SK-N-SH treated with all-trans-retinoic acid at 6 μM for 48 hours (cell line): ENCODE data around the gene LPAR2.
"Not testable (repeated sequence)": the region's sequence is repeated elsewhere in the genome, so short reads cannot be mapped to it uniquely, and the experiment has no call there.

ENCODE experiments used
- ATAC-seq: fragments of 200-7000 bp; cut with Tn5 transposase; 3 replicates; pipeline ENCODE4 v1.9.1; 2020; ENCODE audit warnings: mild to moderate bottlenecking, moderate library complexity
- ARNTL ChIP-seq: fragments of 450-650 bp; formaldehyde crosslinking; IDR thresholded peaks from 2 replicates; pipeline ENCODE4 v1.5.0; 2020; ENCODE audit warnings: low read depth, mild to moderate bottlenecking, moderate library complexity, borderline replicate concordance
- BACH2 ChIP-seq: fragments of 250-450 bp; sonication (Bioruptor Pico); IDR thresholded peaks from 2 replicates; pipeline ENCODE4 v1.9.0; 2021; ENCODE audit warnings: mild to moderate bottlenecking, borderline replicate concordance
- CREB5 ChIP-seq: fragments of 250-450 bp; sonication (Bioruptor Pico); IDR thresholded peaks from 2 replicates; pipeline ENCODE4 v1.5.1; 2020; ENCODE audit warnings: low read depth, mild to moderate bottlenecking, moderate library complexity
- CSDC2 ChIP-seq: fragments of 250-450 bp; sonication (Bioruptor Pico); IDR thresholded peaks from 2 replicates; pipeline ENCODE4 v1.5.0; 2020; ENCODE audit warnings: mild to moderate bottlenecking, moderate library complexity
- CSRNP3 ChIP-seq: fragments of 250-450 bp; sonication (Bioruptor Pico); IDR thresholded peaks from 2 replicates; pipeline ENCODE4 v1.5.1; 2021; ENCODE audit warnings: mild to moderate bottlenecking, moderate library complexity
- ESRRG ChIP-seq: fragments of 250-450 bp; sonication (Bioruptor Pico); IDR thresholded peaks from 2 replicates; pipeline ENCODE4 v1.6.1; 2021; ENCODE audit warnings: mild to moderate bottlenecking
- GLIS3 ChIP-seq: fragments of 250-450 bp; sonication (Bioruptor Pico); IDR thresholded peaks from 2 replicates; pipeline ENCODE4 v1.5.0; 2020; ENCODE audit warnings: mild to moderate bottlenecking, moderate library complexity
- ISL1 ChIP-seq: fragments of 250-450 bp; sonication (Bioruptor Pico); IDR thresholded peaks from 2 replicates; pipeline ENCODE4 v2.1.2; 2022; ENCODE audit warnings: mild to moderate bottlenecking, moderate library complexity
- PATZ1 ChIP-seq: fragments of 250-450 bp; sonication (Bioruptor Pico); IDR thresholded peaks from 2 replicates; pipeline ENCODE4 v1.8.0; 2020; ENCODE audit warnings: mild to moderate bottlenecking, moderate library complexity, borderline replicate concordance
- POU6F1 ChIP-seq: fragments of 250-450 bp; sonication (Bioruptor Pico); IDR thresholded peaks from 2 replicates; pipeline ENCODE4 v1.8.0; 2021; ENCODE audit warnings: low read depth, mild to moderate bottlenecking, moderate library complexity, borderline replicate concordance
- RARB ChIP-seq: fragments of 250-450 bp; sonication (Bioruptor Pico); IDR thresholded peaks from 2 replicates; pipeline ENCODE4 v1.8.0; 2021; ENCODE audit warnings: mild to moderate bottlenecking, moderate library complexity
- SNAI2 ChIP-seq: fragments of 250-450 bp; sonication (Bioruptor Pico); IDR thresholded peaks from 2 replicates; pipeline ENCODE4 v1.5.0; 2020; ENCODE audit warnings: mild to moderate bottlenecking, moderate library complexity
- TCF4 ChIP-seq: fragments of 250-450 bp; sonication (Bioruptor Pico); IDR thresholded peaks from 2 replicates; pipeline ENCODE4 v1.8.0; 2021; ENCODE audit warnings: mild to moderate bottlenecking, moderate library complexity, borderline replicate concordance
- TOX ChIP-seq: fragments of 250-450 bp; sonication (Bioruptor Pico); IDR thresholded peaks from 2 replicates; pipeline ENCODE4 v1.8.0; 2021; ENCODE audit warnings: mild to moderate bottlenecking, moderate library complexity, borderline replicate concordance
- TSHZ2 ChIP-seq: fragments of 250-450 bp; sonication (Bioruptor Pico); IDR thresholded peaks from 2 replicates; pipeline ENCODE4 v1.5.0; 2020; ENCODE audit warnings: mild to moderate bottlenecking, moderate library complexity
- ZC3H10 ChIP-seq: fragments of 250-450 bp; sonication (Bioruptor Pico); IDR thresholded peaks from 2 replicates; pipeline ENCODE4 v1.5.1; 2021; ENCODE audit warnings: mild to moderate bottlenecking, moderate library complexity
- ZFP3 ChIP-seq: fragments of 250-450 bp; sonication (Bioruptor Pico); IDR thresholded peaks from 2 replicates; pipeline ENCODE4 v1.5.0; 2020; ENCODE audit warnings: mild to moderate bottlenecking, moderate library complexity
- ZFP30 ChIP-seq: fragments of 450-650 bp; formaldehyde crosslinking; IDR thresholded peaks from 2 replicates; pipeline ENCODE4 v1.5.0; 2022; ENCODE audit warnings: mild to moderate bottlenecking, moderate library complexity
- ZNF565 ChIP-seq: fragments of 450-650 bp; formaldehyde crosslinking; conservative IDR thresholded peaks from 2 replicates; pipeline ENCODE4 v1.5.0; 2020; ENCODE audit warnings: low read depth, mild to moderate bottlenecking, moderate library complexity
- ZNF70 ChIP-seq: fragments of 450-650 bp; formaldehyde crosslinking; IDR thresholded peaks from 2 replicates; pipeline ENCODE4 v1.5.0; 2020; ENCODE audit warnings: mild to moderate bottlenecking, moderate library complexity
- ZNF8 ChIP-seq: fragments of 450-650 bp; formaldehyde crosslinking; IDR thresholded peaks from 2 replicates; pipeline ENCODE4 v1.5.0; 2020; ENCODE audit warnings: mild to moderate bottlenecking, moderate library complexity

LPAR2 gene

GRCh38 chr19:19610376-19611202 lies 17.4 kb downstream of the LPAR2 start:
- TF ChIP-seq TOX (CRISPR knock-in tag) = no peak
- TF ChIP-seq POU6F1 (CRISPR knock-in tag) = no peak
- no peak for TF ChIP-seq BACH2
- no peak for ATAC-seq

- ATAC-seq = not testable (repeated sequence)
Measured at GRCh38 chr19:19606686-19607085, 21.3 kb downstream of the LPAR2 start.

GRCh38 chr19:19606021-19606420 lies 22.0 kb downstream of the LPAR2 start:
- no peak for ATAC-seq
- TF ChIP-seq ZFP3 (CRISPR knock-in tag) = no peak
- TF ChIP-seq TSHZ2 (CRISPR knock-in tag) = no peak
- TF ChIP-seq ESRRG (CRISPR knock-in tag) = no peak
- no peak for TF ChIP-seq ISL1
- no peak for TF ChIP-seq CSRNP3 (CRISPR knock-in tag)
- TF ChIP-seq ARNTL (CRISPR knock-in tag) = no peak
- no peak for TF ChIP-seq RARB (CRISPR knock-in tag)
- no peak for TF ChIP-seq ZNF8 (CRISPR knock-in tag)
- TF ChIP-seq ZFP30 (CRISPR knock-in tag) = no peak
- no peak for TF ChIP-seq ZNF565 (CRISPR knock-in tag)
- no peak for TF ChIP-seq TOX (CRISPR knock-in tag)
- TF ChIP-seq CREB5 = no peak
- no peak for TF ChIP-seq ZNF70
- TF ChIP-seq GLIS3 (CRISPR knock-in tag) = no peak
- no peak for TF ChIP-seq SNAI2
- TF ChIP-seq CSDC2 (CRISPR knock-in tag) = no peak
- no peak for TF ChIP-seq TCF4

GRCh38 chr19:19602713-19603324 lies 25.2 kb downstream of the LPAR2 start:
- no peak for ATAC-seq
- TF ChIP-seq PATZ1 (CRISPR knock-in tag) (no peak), CREB5 (no peak), ZFP3 (CRISPR knock-in tag) (no peak), ZC3H10 (no peak), ZNF565 (CRISPR knock-in tag) (no peak), ISL1 (no peak), GLIS3 (CRISPR knock-in tag) (no peak), RARB (CRISPR knock-in tag) (no peak), TCF4 (no peak), ZFP30 (CRISPR knock-in tag) (no peak), ZNF70 (no peak), POU6F1 (CRISPR knock-in tag) (no peak)
